Activated CD8-positive, alpha-beta memory T cell treated with anti-CD3 and anti-CD28 coated beads, Interleukin-2, amount 50 U/mL, for 4 hours (primary cell): ENCODE results near the gene DUOX1.

Experiments used
- DNase-seq: peaks from one replicate; pipeline ENCODE4 v3.0.0-alpha.2; 2020

Gene DUOX1

GRCh38 chr15:45198337-45199135 is 68.7 kb downstream of the DUOX1 start:
- DNase-seq = peak; percentile 89

- no peak for DNase-seq
Observed at GRCh38 chr15:45199136-45199810, 69.5 kb downstream of the DUOX1 start.

GRCh38 chr15:45200001-45200798 is 70.4 kb downstream of the DUOX1 start:
- DNase-seq = peak; percentile 96

DNA sequence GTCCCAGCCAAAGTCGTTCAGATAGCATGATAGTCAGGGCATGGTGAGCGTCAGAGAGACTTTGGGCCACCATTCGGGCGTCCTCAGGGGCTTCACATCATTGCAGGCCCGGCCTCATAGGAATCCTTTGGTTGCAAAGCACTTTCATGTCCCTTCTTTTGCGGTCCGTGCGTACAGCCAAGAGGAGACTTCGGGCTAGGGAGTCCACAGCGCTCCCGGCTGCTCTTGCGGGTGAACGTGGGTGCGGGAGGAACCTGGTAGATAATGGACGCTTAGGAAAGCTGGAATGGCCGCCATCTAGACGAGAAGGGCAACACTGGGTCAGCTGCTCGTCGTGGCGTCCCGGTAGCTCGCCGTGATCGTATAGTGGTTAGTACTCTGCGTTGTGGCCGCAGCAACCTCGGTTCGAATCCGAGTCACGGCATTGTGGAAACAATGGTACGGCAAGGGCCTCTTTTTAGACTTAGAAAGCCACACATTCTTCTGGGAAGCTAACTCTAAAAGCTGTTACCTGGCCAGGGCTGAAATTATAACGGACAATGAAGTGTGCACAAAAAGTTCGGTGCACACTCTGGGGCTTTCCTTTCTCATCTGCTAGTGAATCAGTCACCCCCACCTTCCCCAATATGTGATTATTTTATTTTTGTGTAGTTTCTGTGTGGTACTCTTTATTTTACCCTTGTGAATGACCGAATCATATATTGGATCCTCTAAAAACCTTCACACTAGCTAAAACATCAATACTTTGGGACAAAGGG is 71.2 kb downstream of the DUOX1 start:
- peak; percentile 65 for DNase-seq

DNA sequence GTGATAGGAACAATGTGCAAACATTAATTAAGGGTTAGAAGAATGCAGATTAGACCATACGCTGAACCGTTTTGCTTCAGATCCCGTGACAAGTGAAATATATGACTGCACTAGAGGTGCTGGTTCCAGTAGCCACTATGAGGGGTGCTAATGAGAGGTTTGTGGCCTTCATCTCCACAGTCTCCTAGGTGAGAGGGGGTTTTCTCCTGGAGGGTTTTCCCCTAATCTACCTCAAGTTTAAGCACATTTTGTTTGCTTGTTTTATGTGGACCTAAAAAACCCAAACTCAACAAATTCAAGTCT is 71.7 kb downstream of the DUOX1 start:
- no peak for DNase-seq

DNA sequence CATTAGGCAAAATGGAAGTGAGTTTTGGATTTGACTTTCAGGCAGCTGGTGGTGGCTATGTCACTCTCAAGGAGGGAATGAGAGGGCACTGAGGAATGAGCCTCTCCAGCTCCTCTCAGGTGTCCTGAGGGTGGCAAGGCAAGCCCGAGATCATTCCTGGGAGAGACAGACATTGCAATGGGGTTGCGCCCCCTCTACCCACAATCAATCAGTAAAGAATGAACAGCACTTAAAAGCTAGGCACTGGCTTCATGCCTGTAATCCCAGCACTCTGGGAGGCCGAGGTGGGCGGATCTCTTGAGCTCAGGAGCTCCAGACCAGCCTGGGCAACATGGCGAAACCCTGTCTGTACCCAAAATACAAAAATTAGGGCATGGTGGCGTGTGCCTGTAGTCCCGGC is 72.1 kb downstream of the DUOX1 start:
- DNase-seq = no peak

DNA sequence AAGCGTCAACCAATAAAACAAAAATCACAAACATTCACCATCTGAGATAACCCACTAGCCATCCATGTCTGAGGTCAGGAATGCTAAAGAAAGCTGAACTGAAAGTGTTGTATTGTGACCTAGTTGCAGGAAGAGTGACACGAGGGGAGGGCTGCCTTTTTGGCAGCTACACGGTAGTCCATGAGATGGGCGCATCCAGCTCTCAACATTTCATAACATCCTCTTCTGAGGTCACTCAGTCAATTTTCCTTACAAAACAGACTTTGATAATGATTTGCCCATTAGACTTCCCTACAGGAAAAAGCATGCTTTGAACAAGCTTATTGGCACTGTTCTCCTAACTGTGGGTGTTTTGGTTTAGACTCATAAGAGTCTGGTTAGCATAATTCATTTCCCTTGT is 73.4 kb downstream of the DUOX1 start:
- DNase-seq = no peak

GRCh38 chr15:45205192-45205591 is 75.4 kb downstream of the DUOX1 start:
- peak; percentile 50 for DNase-seq

- no peak for DNase-seq
Observed at GRCh38 chr15:45212493-45212892, 82.7 kb downstream of the DUOX1 start.
